ENCODE results near the gene SGCB. TPM values are rescaled to one million over a fixed set of nuclear protein-coding genes. Genes with fewer than 3 reads are reported as not detected.

The SGCB gene
- total RNA-seq, 6 donors from 2014 or later, result 6.2 to 30.3 (median 15.4) TPM

DNA sequence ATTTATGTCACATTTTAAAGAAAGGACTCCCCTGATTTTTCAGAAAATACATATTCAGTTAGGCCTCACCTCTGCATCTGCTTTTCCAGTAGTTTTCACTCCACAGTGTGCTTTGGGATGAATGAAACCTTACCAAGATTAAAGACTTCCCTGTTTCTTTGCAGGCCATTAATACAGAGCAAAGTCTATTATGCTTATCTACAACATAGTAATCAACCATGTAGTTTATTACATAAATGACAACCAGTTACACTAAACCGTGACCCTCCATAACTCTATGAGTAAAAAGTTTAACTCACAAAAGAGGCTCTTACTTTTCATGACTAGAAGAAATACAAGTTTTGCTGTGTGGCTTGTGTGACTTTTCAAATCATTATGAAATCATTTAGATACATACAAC lies 20.3 kb downstream of the SGCB start:
- WGBS, 2 donors, result 47 to 94% methylated on average over 1 of the region's 1 CpG
- Histone ChIP-seq H3K27me3 (no peaks in the 10 kb centered on the region), H3K9me3 (no peaks in the 10 kb centered on the region), H3K27ac (no peak overlapping the region), H3K36me3 (peaks cover 0 to 7% (median 0%) of the 10 kb centered on the region in 4 donors), H3K4me3 (no peak overlapping the region), H3K4me1 (no peaks in the 10 kb centered on the region)
- DNase-seq (no peak), ATAC-seq (ENCODE audit: low FRiP score in 2 of 2) (no peak)
- TF ChIP-seq, protein P1, sequence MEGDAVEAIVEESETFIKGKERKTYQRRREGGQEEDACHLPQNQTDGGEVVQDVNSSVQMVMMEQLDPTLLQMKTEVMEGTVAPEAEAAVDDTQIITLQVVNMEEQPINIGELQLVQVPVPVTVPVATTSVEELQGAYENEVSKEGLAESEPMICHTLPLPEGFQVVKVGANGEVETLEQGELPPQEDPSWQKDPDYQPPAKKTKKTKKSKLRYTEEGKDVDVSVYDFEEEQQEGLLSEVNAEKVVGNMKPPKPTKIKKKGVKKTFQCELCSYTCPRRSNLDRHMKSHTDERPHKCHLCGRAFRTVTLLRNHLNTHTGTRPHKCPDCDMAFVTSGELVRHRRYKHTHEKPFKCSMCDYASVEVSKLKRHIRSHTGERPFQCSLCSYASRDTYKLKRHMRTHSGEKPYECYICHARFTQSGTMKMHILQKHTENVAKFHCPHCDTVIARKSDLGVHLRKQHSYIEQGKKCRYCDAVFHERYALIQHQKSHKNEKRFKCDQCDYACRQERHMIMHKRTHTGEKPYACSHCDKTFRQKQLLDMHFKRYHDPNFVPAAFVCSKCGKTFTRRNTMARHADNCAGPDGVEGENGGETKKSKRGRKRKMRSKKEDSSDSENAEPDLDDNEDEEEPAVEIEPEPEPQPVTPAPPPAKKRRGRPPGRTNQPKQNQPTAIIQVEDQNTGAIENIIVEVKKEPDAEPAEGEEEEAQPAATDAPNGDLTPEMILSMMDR (IDR thresholded peaks at IDR 0.05), result no peak
- TF ChIP-seq POLR2AphosphoS5 (IDR thresholded peaks at IDR 0.05) (no peak), EP300 (IDR thresholded peaks at IDR 0.05) (no peak), POLR2A (IDR thresholded peaks at IDR 0.05) (no peak)

DNA sequence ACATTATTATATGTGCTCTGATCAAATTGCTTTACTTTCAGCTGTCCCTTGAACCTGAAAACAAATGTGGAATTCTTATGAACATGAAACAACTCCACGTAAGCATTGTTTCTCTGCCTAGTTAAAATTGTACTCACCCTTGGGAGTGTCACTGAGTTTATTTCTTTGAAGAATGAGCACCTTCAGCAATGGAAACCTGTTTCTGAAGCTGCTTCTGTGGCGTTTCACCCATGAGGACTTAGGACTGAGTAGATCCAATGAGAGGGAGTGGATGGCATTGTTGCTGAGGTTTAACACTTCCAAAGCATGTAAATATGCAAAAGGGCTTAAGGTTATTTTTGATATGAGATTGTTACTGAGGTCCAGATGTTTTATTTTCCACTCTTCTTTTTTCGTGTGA lies 21.1 kb downstream of the SGCB start:
- no peaks in the 10 kb centered on the region for H3K27me3 ChIP-seq
- H3K4me1 ChIP-seq, result no peaks in the 10 kb centered on the region
- WGBS, 2 donors, result 87 to 88% methylated on average over 3 of the region's 3 CpGs
- DNase-seq (no peak), ATAC-seq (ENCODE audit: low FRiP score in 2 of 2) (no peak)
- TF ChIP-seq POLR2AphosphoS5 (IDR thresholded peaks at IDR 0.05) (no peak), EP300 (IDR thresholded peaks at IDR 0.05) (no peak), POLR2A (IDR thresholded peaks at IDR 0.05) (no peak)
- TF ChIP-seq, protein P1 (IDR thresholded peaks at IDR 0.05), result no peak
- H3K9me3 ChIP-seq, result no peaks in the 10 kb centered on the region
- H3K36me3 ChIP-seq, result no peaks in the 10 kb centered on the region
- H3K27ac ChIP-seq, result no peak overlapping the region
- H3K4me3 ChIP-seq, result no peak overlapping the region

DNA sequence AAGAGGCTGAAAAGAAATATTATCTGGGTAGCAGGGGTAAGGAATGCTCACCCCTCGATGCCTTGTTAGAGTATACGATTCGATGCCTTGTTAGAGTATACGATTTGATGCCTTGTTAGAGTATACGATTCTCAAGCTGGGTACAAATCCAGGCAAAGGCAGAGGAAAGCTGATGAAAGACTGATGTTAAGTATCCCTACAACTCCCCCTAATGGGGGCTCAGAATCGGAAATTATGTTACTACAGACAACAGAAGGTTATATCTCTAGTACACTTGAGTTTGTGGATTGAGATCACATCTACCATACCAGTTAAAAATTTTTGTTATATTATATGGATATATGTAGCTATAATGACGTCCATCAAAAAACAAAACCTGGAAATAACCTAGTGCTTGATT lies 22.7 kb downstream of the SGCB start:
- Histone ChIP-seq H3K4me1 (no peaks in the 10 kb centered on the region), H3K9me3 (no peaks in the 10 kb centered on the region), H3K4me3 (no peak overlapping the region), H3K36me3 (no peaks in the 10 kb centered on the region), H3K27ac (no peak overlapping the region), H3K27me3 (no peaks in the 10 kb centered on the region)
- 72 to 87% methylated on average over 7 of the region's 7 CpGs for WGBS, 2 donors
- DNase-seq (no peak), ATAC-seq (ENCODE audit: low FRiP score in 2 of 2) (no peak)
- TF ChIP-seq, protein P1 (IDR thresholded peaks at IDR 0.05), result no peak
- TF ChIP-seq POLR2A (IDR thresholded peaks at IDR 0.05), result no peak

DNA sequence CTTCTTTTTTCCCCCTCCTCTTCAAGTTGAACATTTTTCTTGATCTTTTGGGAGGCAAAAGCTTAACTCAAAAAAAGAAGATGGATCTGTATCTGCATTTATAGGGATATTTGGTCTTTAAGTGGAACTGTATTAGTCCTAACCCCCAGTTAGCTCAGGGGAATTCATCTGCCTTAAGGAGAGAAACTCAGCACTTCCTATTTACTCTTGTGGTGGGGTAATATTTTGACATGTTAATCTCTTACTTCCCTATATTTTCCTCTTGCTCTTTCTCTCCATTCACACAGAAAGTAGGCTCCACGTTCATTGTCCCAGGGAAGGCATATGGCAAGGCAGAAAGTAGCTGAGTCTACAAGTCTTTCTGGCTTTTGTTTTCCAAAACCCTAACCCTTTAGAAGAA lies 23.2 kb downstream of the SGCB start:
- WGBS, 2 donors, result 55 to 78% methylated on average over 1 of the region's 1 CpG
- TF ChIP-seq EP300 (IDR thresholded peaks at IDR 0.05) (no peak), POLR2AphosphoS5 (IDR thresholded peaks at IDR 0.05) (no peak), POLR2A (IDR thresholded peaks at IDR 0.05) (no peak)
- TF ChIP-seq, protein P1 (IDR thresholded peaks at IDR 0.05), result no peak
- Histone ChIP-seq H3K27ac (no peak overlapping the region), H3K36me3 (no peaks in the 10 kb centered on the region), H3K9me3 (no peaks in the 10 kb centered on the region), H3K4me3 (no peak overlapping the region), H3K27me3 (no peaks in the 10 kb centered on the region), H3K4me1 (no peaks in the 10 kb centered on the region)
- ATAC-seq (ENCODE audit: low FRiP score in 2 of 2), result peak in 1 of 2 donors; percentile 29
- DNase-seq, result no peak

DNA sequence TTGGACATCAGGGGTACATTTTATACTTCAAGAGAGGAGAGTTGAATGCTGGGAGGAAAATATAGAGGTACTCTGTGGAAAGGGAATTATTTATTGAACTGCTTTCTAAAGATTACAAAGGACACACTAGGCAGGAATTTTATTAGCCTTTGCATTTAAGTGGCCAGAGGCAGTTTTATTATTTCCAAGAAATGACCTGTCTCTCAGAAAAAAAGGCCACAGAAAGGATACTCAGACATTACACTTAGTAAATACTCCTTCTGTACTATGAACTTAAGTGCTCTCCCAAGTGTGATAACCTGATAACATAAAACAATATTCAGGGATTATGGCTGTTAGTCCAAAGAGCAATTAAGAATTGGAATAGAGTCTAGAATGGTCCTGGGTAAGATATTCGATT lies 25.4 kb downstream of the SGCB start:
- WGBS, 2 donors, result 71 to 72% methylated on average over 1 of the region's 1 CpG
- H3K27ac ChIP-seq, result no peak overlapping the region

More for the DNA sequence above, 25.4 kb downstream of the SGCB start:
- Histone ChIP-seq H3K36me3 (no peaks in the 10 kb centered on the region), H3K4me1 (no peaks in the 10 kb centered on the region), H3K9me3 (no peaks in the 10 kb centered on the region), H3K4me3 (no peak overlapping the region), H3K27me3 (no peaks in the 10 kb centered on the region)
- DNase-seq (no peak), ATAC-seq (ENCODE audit: low FRiP score in 2 of 2) (no peak)
- TF ChIP-seq POLR2AphosphoS5 (IDR thresholded peaks at IDR 0.05), result no peak
- TF ChIP-seq, protein P1 (IDR thresholded peaks at IDR 0.05), result no peak
- no peak for TF ChIP-seq POLR2A (IDR thresholded peaks at IDR 0.05)
- TF ChIP-seq EP300 (IDR thresholded peaks at IDR 0.05), result no peak

Measured in upper lobe of left lung (tissue), 6 donors.